ENCODE data around the gene DDX31.

Gene DDX31

GRCh38 chr9:132648283-132648682, 21.5 kb downstream of the DDX31 start:
- WGBS (ENCODE audit: insufficient coverage) = 80% methylated on average over 1 of the region's 7 CpGs

GRCh38 chr9:132647806-132648205, 22.0 kb downstream of the DDX31 start:
- ChIA-PET POLR2A (no interaction called here), CTCF (no interaction called here)
- DNase-seq = no peak
- no CpG with 5 or more reads among the region's 2 CpGs for WGBS (ENCODE audit: insufficient coverage)
- Histone ChIP-seq H3K27ac (ENCODE audit: insufficient read depth in 1 of 2, low read depth in 1 of 2, low read length in 2 of 2, poor library complexity in 1 of 2, severe bottlenecking in 2 of 2) (no peak overlapping the region), H3K4me1 (ENCODE audit: control extremely low read depth in 1 of 4, control insufficient read depth in 4 of 4, insufficient read depth in 4 of 4, low read length in 3 of 4) (no peaks in the 10 kb centered on the region), H3K36me3 (ENCODE audit: control insufficient read depth in 4 of 4, insufficient read depth in 4 of 4, low read length in 3 of 4) (peaks cover 10 to 91% (median 64%) of the 10 kb centered on the region in 4 experiments), H3K27me3 (replicated peaks in 2 of 5; ENCODE audit: control insufficient read depth in 4 of 5, insufficient read depth in 5 of 5, low read length in 4 of 5) (no peaks in the 10 kb centered on the region), H3K9me3 (ENCODE audit: control extremely low read depth in 1 of 5, control insufficient read depth in 4 of 5, insufficient read depth in 2 of 5, low read depth in 1 of 5, low read length in 4 of 5) (no peaks in the 10 kb centered on the region), H3K4me3 (ENCODE audit: control insufficient read depth in 1 of 7, extremely low read depth in 1 of 7, insufficient read depth in 4 of 7, low read depth in 2 of 7, low read length in 6 of 7) (no peak overlapping the region)

More at GRCh38 chr9:132648283-132648682, 21.5 kb downstream of the DDX31 start:
- Histone ChIP-seq H3K27me3 (replicated peaks in 2 of 5; ENCODE audit: control insufficient read depth in 4 of 5, insufficient read depth in 5 of 5, low read length in 4 of 5) (no peaks in the 10 kb centered on the region), H3K36me3 (ENCODE audit: control insufficient read depth in 4 of 4, insufficient read depth in 4 of 4, low read length in 3 of 4) (peaks cover 10 to 86% (median 60%) of the 10 kb centered on the region in 4 experiments), H3K4me3 (ENCODE audit: control insufficient read depth in 1 of 7, extremely low read depth in 1 of 7, insufficient read depth in 4 of 7, low read depth in 2 of 7, low read length in 6 of 7) (no peak overlapping the region), H3K4me1 (ENCODE audit: control extremely low read depth in 1 of 4, control insufficient read depth in 4 of 4, insufficient read depth in 4 of 4, low read length in 3 of 4) (no peaks in the 10 kb centered on the region), H3K27ac (ENCODE audit: insufficient read depth in 1 of 2, low read depth in 1 of 2, low read length in 2 of 2, poor library complexity in 1 of 2, severe bottlenecking in 2 of 2) (no peak overlapping the region), H3K9me3 (ENCODE audit: control extremely low read depth in 1 of 5, control insufficient read depth in 4 of 5, insufficient read depth in 2 of 5, low read depth in 1 of 5, low read length in 4 of 5) (no peaks in the 10 kb centered on the region)
- ChIA-PET CTCF (interaction anchor here (1.4 kb wide), 1 partner anchor 10 kb away, joined by 3 read pairs; no protein-coding TSS in a partner anchor), POLR2A (no interaction called here)
- DNase-seq = no peak

- 100% methylated on average over 1 of the region's 4 CpGs for WGBS (ENCODE audit: insufficient coverage)
- CTCF ChIA-PET = no interaction called here
- Histone ChIP-seq H3K4me3 (ENCODE audit: control insufficient read depth in 1 of 7, extremely low read depth in 1 of 7, insufficient read depth in 4 of 7, low read depth in 2 of 7, low read length in 6 of 7) (no peak overlapping the region), H3K36me3 (ENCODE audit: control insufficient read depth in 4 of 4, insufficient read depth in 4 of 4, low read length in 3 of 4) (peaks cover 14 to 86% (median 64%) of the 10 kb centered on the region in 4 experiments), H3K9me3 (ENCODE audit: control extremely low read depth in 1 of 5, control insufficient read depth in 4 of 5, insufficient read depth in 2 of 5, low read depth in 1 of 5, low read length in 4 of 5) (no peaks in the 10 kb centered on the region), H3K4me1 (ENCODE audit: control extremely low read depth in 1 of 4, control insufficient read depth in 4 of 4, insufficient read depth in 4 of 4, low read length in 3 of 4) (no peaks in the 10 kb centered on the region), H3K27ac (ENCODE audit: insufficient read depth in 1 of 2, low read depth in 1 of 2, low read length in 2 of 2, poor library complexity in 1 of 2, severe bottlenecking in 2 of 2) (no peak overlapping the region), H3K27me3 (replicated peaks in 2 of 5; ENCODE audit: control insufficient read depth in 4 of 5, insufficient read depth in 5 of 5, low read length in 4 of 5) (no peaks in the 10 kb centered on the region)
- POLR2A ChIA-PET = no interaction called here
- no peak for DNase-seq
These were observed 22.4 kb downstream of the DDX31 start for GRCh38 chr9:132647355-132647754.

- no peak for DNase-seq
- POLR2A ChIA-PET = no interaction called here
- CTCF ChIA-PET = no interaction called here
- Histone ChIP-seq H3K9me3 (ENCODE audit: control extremely low read depth in 1 of 5, control insufficient read depth in 4 of 5, insufficient read depth in 2 of 5, low read depth in 1 of 5, low read length in 4 of 5) (no peaks in the 10 kb centered on the region), H3K4me3 (ENCODE audit: control insufficient read depth in 1 of 7, extremely low read depth in 1 of 7, insufficient read depth in 4 of 7, low read depth in 2 of 7, low read length in 6 of 7) (no peak overlapping the region), H3K27me3 (replicated peaks in 2 of 5; ENCODE audit: control insufficient read depth in 4 of 5, insufficient read depth in 5 of 5, low read length in 4 of 5) (no peaks in the 10 kb centered on the region), H3K27ac (ENCODE audit: insufficient read depth in 1 of 2, low read depth in 1 of 2, low read length in 2 of 2, poor library complexity in 1 of 2, severe bottlenecking in 2 of 2) (no peak overlapping the region), H3K4me1 (ENCODE audit: control extremely low read depth in 1 of 4, control insufficient read depth in 4 of 4, insufficient read depth in 4 of 4, low read length in 3 of 4) (no peaks in the 10 kb centered on the region), H3K36me3 (ENCODE audit: control insufficient read depth in 4 of 4, insufficient read depth in 4 of 4, low read length in 3 of 4) (peaks cover 14 to 88% (median 65%) of the 10 kb centered on the region in 4 experiments)
- 100% methylated on average over 7 of the region's 7 CpGs for WGBS (ENCODE audit: insufficient coverage)
These were observed 23.1 kb downstream of the DDX31 start for GRCh38 chr9:132646726-132647125.

GRCh38 chr9:132645711-132646110, 24.1 kb downstream of the DDX31 start:
- no peak for DNase-seq
- H3K27ac ChIP-seq (ENCODE audit: insufficient read depth in 1 of 2, low read depth in 1 of 2, low read length in 2 of 2, poor library complexity in 1 of 2, severe bottlenecking in 2 of 2) = no peak overlapping the region
- peaks cover 14 to 92% (median 74%) of the 10 kb centered on the region in 4 experiments for H3K36me3 ChIP-seq (ENCODE audit: control insufficient read depth in 4 of 4, insufficient read depth in 4 of 4, low read length in 3 of 4)
- H3K4me3 ChIP-seq (ENCODE audit: control insufficient read depth in 1 of 7, extremely low read depth in 1 of 7, insufficient read depth in 4 of 7, low read depth in 2 of 7, low read length in 6 of 7) = no peak overlapping the region
- H3K4me1 ChIP-seq (ENCODE audit: control extremely low read depth in 1 of 4, control insufficient read depth in 4 of 4, insufficient read depth in 4 of 4, low read length in 3 of 4) = no peaks in the 10 kb centered on the region
- WGBS (ENCODE audit: insufficient coverage) = 97% methylated on average over 14 of the region's 15 CpGs
- no peaks in the 10 kb centered on the region for H3K27me3 ChIP-seq (replicated peaks in 2 of 5; ENCODE audit: control insufficient read depth in 4 of 5, insufficient read depth in 5 of 5, low read length in 4 of 5)
- no peaks in the 10 kb centered on the region for H3K9me3 ChIP-seq (ENCODE audit: control extremely low read depth in 1 of 5, control insufficient read depth in 4 of 5, insufficient read depth in 2 of 5, low read depth in 1 of 5, low read length in 4 of 5)
- POLR2A ChIA-PET = no interaction called here
- CTCF ChIA-PET = interaction anchor here (1.4 to 3.0 kb wide), 2 partner anchors 8 to 256 kb away, joined by 3 to 9 read pairs; no protein-coding TSS in a partner anchor

- peaks cover 14 to 91% (median 74%) of the 10 kb centered on the region in 4 experiments for H3K36me3 ChIP-seq (ENCODE audit: control insufficient read depth in 4 of 4, insufficient read depth in 4 of 4, low read length in 3 of 4)
- WGBS (ENCODE audit: insufficient coverage) = 98% methylated on average over 8 of the region's 8 CpGs
These were observed 24.5 kb downstream of the DDX31 start for GRCh38 chr9:132645306-132645705.

GRCh38 chr9:132644251-132644650, 25.5 kb downstream of the DDX31 start:
- no peaks in the 10 kb centered on the region for H3K27me3 ChIP-seq (replicated peaks in 2 of 5; ENCODE audit: control insufficient read depth in 4 of 5, insufficient read depth in 5 of 5, low read length in 4 of 5)
- 100% methylated on average over 2 of the region's 3 CpGs for WGBS (ENCODE audit: insufficient coverage)
- peaks cover 14 to 90% (median 74%) of the 10 kb centered on the region in 4 experiments for H3K36me3 ChIP-seq (ENCODE audit: control insufficient read depth in 4 of 4, insufficient read depth in 4 of 4, low read length in 3 of 4)
- H3K27ac ChIP-seq (ENCODE audit: insufficient read depth in 1 of 2, low read depth in 1 of 2, low read length in 2 of 2, poor library complexity in 1 of 2, severe bottlenecking in 2 of 2) = no peak overlapping the region
- no peaks in the 10 kb centered on the region for H3K4me1 ChIP-seq (ENCODE audit: control extremely low read depth in 1 of 4, control insufficient read depth in 4 of 4, insufficient read depth in 4 of 4, low read length in 3 of 4)
- H3K4me3 ChIP-seq (ENCODE audit: control insufficient read depth in 1 of 7, extremely low read depth in 1 of 7, insufficient read depth in 4 of 7, low read depth in 2 of 7, low read length in 6 of 7) = no peak overlapping the region
- POLR2A ChIA-PET = no interaction called here
- peak in 2 of 3 donors; percentile 48 to 58 for DNase-seq
- no peaks in the 10 kb centered on the region for H3K9me3 ChIP-seq (ENCODE audit: control extremely low read depth in 1 of 5, control insufficient read depth in 4 of 5, insufficient read depth in 2 of 5, low read depth in 1 of 5, low read length in 4 of 5)
- CTCF ChIA-PET = interaction anchor here (1.2 to 3.0 kb wide), 4 partner anchors 9 to 258 kb away, joined by 3 to 9 read pairs (median 6); partner anchors contain the start of genes DDX31 and GTF3C4

More at GRCh38 chr9:132645306-132645705, 24.5 kb downstream of the DDX31 start:
- POLR2A ChIA-PET = no interaction called here
- Histone ChIP-seq H3K4me1 (ENCODE audit: control extremely low read depth in 1 of 4, control insufficient read depth in 4 of 4, insufficient read depth in 4 of 4, low read length in 3 of 4) (no peaks in the 10 kb centered on the region), H3K4me3 (ENCODE audit: control insufficient read depth in 1 of 7, extremely low read depth in 1 of 7, insufficient read depth in 4 of 7, low read depth in 2 of 7, low read length in 6 of 7) (no peak overlapping the region), H3K9me3 (ENCODE audit: control extremely low read depth in 1 of 5, control insufficient read depth in 4 of 5, insufficient read depth in 2 of 5, low read depth in 1 of 5, low read length in 4 of 5) (no peaks in the 10 kb centered on the region), H3K27me3 (replicated peaks in 2 of 5; ENCODE audit: control insufficient read depth in 4 of 5, insufficient read depth in 5 of 5, low read length in 4 of 5) (no peaks in the 10 kb centered on the region), H3K27ac (ENCODE audit: insufficient read depth in 1 of 2, low read depth in 1 of 2, low read length in 2 of 2, poor library complexity in 1 of 2, severe bottlenecking in 2 of 2) (no peak overlapping the region)
- no peak for DNase-seq
- CTCF ChIA-PET = interaction anchor here (1.2 to 3.0 kb wide), 4 partner anchors 8 to 257 kb away, joined by 3 to 9 read pairs (median 6); partner anchors contain the start of genes DDX31 and GTF3C4
